Tibial nerve (tissue), 4 donors: Measurements from ENCODE around the gene ROCK2. TPM values are rescaled to one million over a fixed set of nuclear protein-coding genes. Genes with fewer than 3 reads are reported as not detected.

Experiments
- DNase-seq, 2 donors: peaks; one replicate each; pipeline ENCODE4 v3.0.0-alpha.2; 2019; ENCODE audit warnings: low spot score in 2 of 2
- H3K27ac ChIP-seq, 4 donors: fragments of 200-600 bp; sonication (generic) in 3 of 4; one replicate each; pipeline ENCODE4 v1.5.1; 2017 to 2019; ENCODE audit warnings: mild to moderate bottlenecking in 1 of 4
- H3K27me3 ChIP-seq, 2 donors: fragments of 200-600 bp; sonication (generic) in 1 of 2; one replicate each; pipeline versions ENCODE4 v1.5.1 to v1.6.0; 2017 to 2019
- H3K36me3 ChIP-seq, 3 donors: fragments of 200-600 bp; sonication (generic); one replicate each; pipeline ENCODE4 v1.5.1; 2018 to 2019
- H3K4me1 ChIP-seq, 4 donors: fragments of 200-600 bp; sonication (generic) in 3 of 4; one replicate each; pipeline ENCODE4 v1.5.1; 2017 to 2019
- H3K4me3 ChIP-seq, 4 donors: fragments of 200-600 bp; sonication (generic) in 3 of 4; one replicate each; pipeline ENCODE4 v1.5.1; 2017 to 2019; ENCODE audit warnings: mild to moderate bottlenecking in 1 of 4, moderate library complexity in 1 of 4
- H3K9me3 ChIP-seq, 4 donors: fragments of 200-600 bp; sonication (generic) in 3 of 4; one replicate each; pipeline ENCODE4 v1.5.1; 2017 to 2019
- EP300 ChIP-seq, 2 donors: sonication (generic); formaldehyde crosslinking; IDR thresholded peaks; one replicate each; pipeline ENCODE4 v1.6.1; 2017; ENCODE audit warnings: antibody characterized with exemption in 2 of 2, mild to moderate bottlenecking in 1 of 2
- POLR2A ChIP-seq, 2 donors: fragments of 450-650 bp; IDR thresholded peaks; one replicate each; pipeline ENCODE4 v1.6.1; 2017; ENCODE audit warnings: antibody characterized with exemption in 2 of 2, mild to moderate bottlenecking in 2 of 2, moderate library complexity in 2 of 2
- WGBS, 2 donors: methylation state at CpG; one replicate each; pipeline ENCODE4 v1.1.5; 2018; 5-methylcytosine and 5-hydroxymethylcytosine counted together
- total RNA-seq, 4 donors: library from RNA; depleted of rRNA; stranded (reverse); fragments of >200 nt; gene quantifications; one replicate each; pipeline ENCODE4 v1.1.0, GENCODE V29; 2016
- TF ChIP-seq, protein P1 (sequence below), 5 experiments: fragments of 200-600 bp in 3 of 5; fragments of 450-650 bp in 2 of 5; sonication (generic) in 3 of 5; IDR thresholded peaks; one replicate each; pipeline ENCODE4 v1.5.1; 2016 to 2019; ENCODE audit warnings: antibody characterized with exemption in 5 of 5, mild to moderate bottlenecking in 3 of 5, moderate library complexity in 2 of 5

Gene ROCK2
- total RNA-seq, 4 donors from 2014 or later, result 56.4 to 81.6 (median 60.7) TPM

- peaks cover 0 to 93% (median 0%) of the 10 kb centered on the region in 3 donors for H3K36me3 ChIP-seq
- H3K4me1 ChIP-seq, result no peaks in the 10 kb centered on the region
- no peaks in the 10 kb centered on the region for H3K9me3 ChIP-seq
- no peak for DNase-seq
- H3K27ac ChIP-seq, result no peak overlapping the region
- TF ChIP-seq, protein P1, sequence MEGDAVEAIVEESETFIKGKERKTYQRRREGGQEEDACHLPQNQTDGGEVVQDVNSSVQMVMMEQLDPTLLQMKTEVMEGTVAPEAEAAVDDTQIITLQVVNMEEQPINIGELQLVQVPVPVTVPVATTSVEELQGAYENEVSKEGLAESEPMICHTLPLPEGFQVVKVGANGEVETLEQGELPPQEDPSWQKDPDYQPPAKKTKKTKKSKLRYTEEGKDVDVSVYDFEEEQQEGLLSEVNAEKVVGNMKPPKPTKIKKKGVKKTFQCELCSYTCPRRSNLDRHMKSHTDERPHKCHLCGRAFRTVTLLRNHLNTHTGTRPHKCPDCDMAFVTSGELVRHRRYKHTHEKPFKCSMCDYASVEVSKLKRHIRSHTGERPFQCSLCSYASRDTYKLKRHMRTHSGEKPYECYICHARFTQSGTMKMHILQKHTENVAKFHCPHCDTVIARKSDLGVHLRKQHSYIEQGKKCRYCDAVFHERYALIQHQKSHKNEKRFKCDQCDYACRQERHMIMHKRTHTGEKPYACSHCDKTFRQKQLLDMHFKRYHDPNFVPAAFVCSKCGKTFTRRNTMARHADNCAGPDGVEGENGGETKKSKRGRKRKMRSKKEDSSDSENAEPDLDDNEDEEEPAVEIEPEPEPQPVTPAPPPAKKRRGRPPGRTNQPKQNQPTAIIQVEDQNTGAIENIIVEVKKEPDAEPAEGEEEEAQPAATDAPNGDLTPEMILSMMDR (IDR thresholded peaks at IDR 0.05), result no peak
- no peak for TF ChIP-seq EP300 (IDR thresholded peaks at IDR 0.05)
- TF ChIP-seq POLR2A (IDR thresholded peaks at IDR 0.05), result no peak
- no peaks in the 10 kb centered on the region for H3K27me3 ChIP-seq
- no peak overlapping the region for H3K4me3 ChIP-seq
- WGBS, 2 donors, result 91 to 93% methylated on average over 3 of the region's 3 CpGs
These were observed 148.2 kb downstream of the ROCK2 start for GRCh38 chr2:11196246-11196645.

DNA sequence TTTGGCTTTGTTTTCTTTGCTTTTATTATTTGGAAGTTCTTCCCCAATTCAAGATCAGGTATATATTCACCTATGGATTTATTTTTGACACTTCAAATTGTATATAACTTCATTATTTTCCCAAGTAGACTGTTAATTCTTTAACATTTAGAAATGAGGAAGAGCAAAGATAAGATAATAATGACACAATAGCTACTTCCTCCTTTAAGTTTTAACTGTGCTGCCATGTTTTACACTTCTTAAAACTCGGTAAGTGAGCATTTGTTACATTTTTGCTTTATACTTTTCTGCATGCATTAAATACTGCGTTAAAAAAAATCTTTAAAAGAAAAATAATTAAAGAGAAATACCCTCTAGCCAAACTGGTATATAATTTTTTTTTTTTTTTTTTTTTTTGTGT lies 156.7 kb downstream of the ROCK2 start:
- Histone ChIP-seq H3K4me3 (no peak overlapping the region), H3K4me1 (no peaks in the 10 kb centered on the region), H3K9me3 (no peaks in the 10 kb centered on the region), H3K27ac (no peak overlapping the region), H3K27me3 (no peaks in the 10 kb centered on the region), H3K36me3 (peaks cover 0 to 64% (median 5%) of the 10 kb centered on the region in 3 donors)
- DNase-seq, result no peak
- no peak for TF ChIP-seq POLR2A (IDR thresholded peaks at IDR 0.05)
- TF ChIP-seq EP300 (IDR thresholded peaks at IDR 0.05), result no peak
- TF ChIP-seq, protein P1 (IDR thresholded peaks at IDR 0.05), result no peak
- 92% methylated on average over 2 of the region's 2 CpGs for WGBS, 2 donors

DNA sequence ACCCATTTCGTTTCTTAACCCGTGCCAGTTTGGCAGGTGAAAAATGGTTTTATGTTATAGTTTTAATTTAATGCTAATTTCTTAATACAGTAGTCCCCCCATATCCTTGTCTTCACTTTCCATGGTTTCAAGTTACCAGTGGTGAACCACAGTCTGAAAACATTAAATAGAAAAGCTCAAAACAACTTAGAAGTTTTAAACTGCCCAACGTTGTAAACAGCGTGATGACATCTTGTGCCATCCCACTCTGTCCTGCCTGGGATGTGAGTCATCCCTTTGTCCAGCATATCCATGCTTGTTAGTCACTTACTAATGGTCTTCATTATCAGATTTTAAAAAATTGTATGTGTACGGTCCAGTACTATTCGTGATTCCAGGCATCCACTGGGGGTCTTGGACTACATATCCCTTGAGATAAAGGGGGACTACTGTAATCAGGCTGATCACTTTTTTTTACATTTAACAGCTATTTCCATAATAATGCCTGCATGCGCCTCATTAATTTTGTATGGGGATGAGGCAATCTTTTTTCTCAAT lies 157.3 kb downstream of the ROCK2 start:
- Histone ChIP-seq H3K36me3 (peaks cover 1 to 64% (median 8%) of the 10 kb centered on the region in 3 donors), H3K4me3 (no peak overlapping the region), H3K27me3 (no peaks in the 10 kb centered on the region), H3K9me3 (no peaks in the 10 kb centered on the region), H3K4me1 (no peaks in the 10 kb centered on the region), H3K27ac (no peak overlapping the region)
- TF ChIP-seq POLR2A (IDR thresholded peaks at IDR 0.05) (no peak), EP300 (IDR thresholded peaks at IDR 0.05) (no peak)
- TF ChIP-seq, protein P1 (IDR thresholded peaks at IDR 0.05), result no peak
- WGBS, 2 donors, result 88 to 89% methylated on average over 7 of the region's 7 CpGs
- no peak for DNase-seq

GRCh38 chr2:11186145-11186544 lies 158.3 kb downstream of the ROCK2 start:
- Histone ChIP-seq H3K27ac (no peak overlapping the region), H3K27me3 (no peaks in the 10 kb centered on the region), H3K36me3 (peaks cover 3 to 65% (median 8%) of the 10 kb centered on the region in 3 donors), H3K9me3 (no peaks in the 10 kb centered on the region), H3K4me3 (no peak overlapping the region), H3K4me1 (no peaks in the 10 kb centered on the region)
- no peak for TF ChIP-seq EP300 (IDR thresholded peaks at IDR 0.05)
- TF ChIP-seq POLR2A (IDR thresholded peaks at IDR 0.05), result no peak
- TF ChIP-seq, protein P1 (IDR thresholded peaks at IDR 0.05), result no peak
- 95 to 98% methylated on average over 6 of the region's 6 CpGs for WGBS, 2 donors
- DNase-seq, result no peak

GRCh38 chr2:11182951-11183350 lies 161.5 kb downstream of the ROCK2 start:
- WGBS, 2 donors, result 93 to 96% methylated on average over 2 of the region's 2 CpGs
- no peak for DNase-seq
- Histone ChIP-seq H3K4me3 (no peak overlapping the region), H3K27ac (no peak overlapping the region), H3K9me3 (no peaks in the 10 kb centered on the region), H3K4me1 (no peaks in the 10 kb centered on the region), H3K27me3 (no peaks in the 10 kb centered on the region), H3K36me3 (peaks cover 6 to 70% (median 8%) of the 10 kb centered on the region in 3 donors)
- TF ChIP-seq, protein P1 (IDR thresholded peaks at IDR 0.05), result no peak
- TF ChIP-seq POLR2A (IDR thresholded peaks at IDR 0.05), result no peak
- no peak for TF ChIP-seq EP300 (IDR thresholded peaks at IDR 0.05)
